DOHH2 (cell line): ENCODE data around the gene PPP4R4.

ENCODE experiments used
- EZH2phosphoT487 ChIP-seq: fragments of 200-600 bp; sonication (generic); IDR thresholded peaks from 2 replicates; pipeline ENCODE4 v1.6.1; 2017; ENCODE audit warnings: borderline replicate concordance, mild to moderate bottlenecking, antibody characterized with exemption, low read length, moderate library complexity, mixed read lengths
- TF ChIP-seq, protein P1 (sequence below): fragments of 200-600 bp; sonication (generic); IDR thresholded peaks from one replicate; pipeline ENCODE4 v1.5.1; 2014; ENCODE audit warnings: antibody characterized with exemption, mild to moderate bottlenecking, low read depth, low read length; ENCODE audit not compliant: poor library complexity, severe bottlenecking

GRCh38 chr14:94126800-94127199, 47.3 kb upstream of the PPP4R4 start:
- TF ChIP-seq, protein P1, sequence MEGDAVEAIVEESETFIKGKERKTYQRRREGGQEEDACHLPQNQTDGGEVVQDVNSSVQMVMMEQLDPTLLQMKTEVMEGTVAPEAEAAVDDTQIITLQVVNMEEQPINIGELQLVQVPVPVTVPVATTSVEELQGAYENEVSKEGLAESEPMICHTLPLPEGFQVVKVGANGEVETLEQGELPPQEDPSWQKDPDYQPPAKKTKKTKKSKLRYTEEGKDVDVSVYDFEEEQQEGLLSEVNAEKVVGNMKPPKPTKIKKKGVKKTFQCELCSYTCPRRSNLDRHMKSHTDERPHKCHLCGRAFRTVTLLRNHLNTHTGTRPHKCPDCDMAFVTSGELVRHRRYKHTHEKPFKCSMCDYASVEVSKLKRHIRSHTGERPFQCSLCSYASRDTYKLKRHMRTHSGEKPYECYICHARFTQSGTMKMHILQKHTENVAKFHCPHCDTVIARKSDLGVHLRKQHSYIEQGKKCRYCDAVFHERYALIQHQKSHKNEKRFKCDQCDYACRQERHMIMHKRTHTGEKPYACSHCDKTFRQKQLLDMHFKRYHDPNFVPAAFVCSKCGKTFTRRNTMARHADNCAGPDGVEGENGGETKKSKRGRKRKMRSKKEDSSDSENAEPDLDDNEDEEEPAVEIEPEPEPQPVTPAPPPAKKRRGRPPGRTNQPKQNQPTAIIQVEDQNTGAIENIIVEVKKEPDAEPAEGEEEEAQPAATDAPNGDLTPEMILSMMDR: no peak
- TF ChIP-seq EZH2phosphoT487: no peak
